Ishikawa (cell line): ENCODE data around the gene FIBCD1.

Experiments used
- CEBPB ChIP-seq: IDR thresholded peaks from 2 replicates; pipeline ENCODE4 v1.6.1; 2012
- CREB1 ChIP-seq: IDR thresholded peaks from 2 replicates; pipeline ENCODE4 v1.6.1; 2012; ENCODE audit warnings: low read depth
- EGR1 ChIP-seq: IDR thresholded peaks from 2 replicates; pipeline ENCODE4 v1.6.1; 2012
- EP300 ChIP-seq: IDR thresholded peaks from 2 replicates; pipeline ENCODE4 v1.6.1; 2012; ENCODE audit warnings: borderline replicate concordance
- FOXM1 ChIP-seq: IDR thresholded peaks from 2 replicates; pipeline ENCODE4 v1.6.1; 2012; ENCODE audit warnings: low read depth, borderline replicate concordance
- NFIC ChIP-seq: IDR thresholded peaks from 2 replicates; pipeline ENCODE4 v1.6.1; 2012
- RAD21 ChIP-seq: IDR thresholded peaks from 2 replicates; pipeline ENCODE4 v1.6.1; 2012; ENCODE audit warnings: low read depth
- TAF1 ChIP-seq: IDR thresholded peaks from 2 replicates; pipeline ENCODE4 v1.6.1; 2012; ENCODE audit warnings: low read depth, mild to moderate bottlenecking
- TCF12 ChIP-seq: IDR thresholded peaks from 2 replicates; pipeline ENCODE4 v1.6.1; 2012; ENCODE audit warnings: low read depth
- TEAD4 ChIP-seq: IDR thresholded peaks from 2 replicates; pipeline ENCODE4 v1.6.1; 2012
- YY1 ChIP-seq: IDR thresholded peaks from 2 replicates; pipeline ENCODE4 v1.6.1; 2012; ENCODE audit warnings: low read depth
- ZBTB7A ChIP-seq: IDR thresholded peaks from 2 replicates; pipeline ENCODE4 v1.6.1; 2012; ENCODE audit warnings: low read depth
- TF ChIP-seq, protein P1 (sequence below): IDR thresholded peaks from 2 replicates; pipeline ENCODE4 v1.6.1; 2012; ENCODE audit warnings: low read depth, mild to moderate bottlenecking
- TF ChIP-seq, protein P2 (sequence below): IDR thresholded peaks from 2 replicates; pipeline ENCODE4 v1.6.1; 2012
- TF ChIP-seq, protein P3 (sequence below): IDR thresholded peaks from 2 replicates; pipeline ENCODE4 v1.6.1; 2012

The FIBCD1 gene

DNA sequence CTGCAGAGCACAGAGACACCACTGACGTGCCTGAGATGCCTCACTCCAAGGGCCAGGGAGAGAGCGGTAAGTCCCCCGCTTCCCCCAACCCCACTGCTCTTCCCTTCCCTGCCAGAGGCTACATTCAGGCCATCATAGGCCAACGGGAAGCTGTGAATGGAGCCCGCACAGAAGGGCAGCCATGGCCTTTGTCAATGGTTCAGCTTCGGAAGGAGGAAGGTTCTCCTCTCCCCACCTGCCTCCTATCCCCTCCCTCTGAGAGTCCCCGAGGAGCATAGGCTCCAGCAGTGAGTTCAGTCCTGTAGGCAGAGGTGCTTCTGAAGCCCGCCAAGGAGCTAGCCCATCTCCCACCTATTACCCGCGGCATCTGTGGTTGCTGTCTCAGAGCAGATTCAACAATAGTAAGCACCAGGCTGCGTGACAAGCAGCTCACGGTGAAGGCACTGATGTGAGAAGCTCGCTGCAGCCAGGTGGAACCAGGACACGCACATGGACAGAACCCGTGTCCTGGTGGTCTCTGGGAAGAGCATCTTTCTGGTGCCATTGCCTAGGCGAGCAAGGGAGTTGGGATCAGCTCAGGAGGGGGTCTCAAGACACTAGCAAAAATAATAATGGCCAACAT, 58.3 kb downstream of the FIBCD1 start:
- TF ChIP-seq TEAD4 (no peak), ZBTB7A (no peak), EGR1 (no peak), TAF1 (no peak), TCF12 (no peak), NFIC (no peak), YY1 (no peak), EP300 (no peak)
- TF ChIP-seq, protein P1, sequence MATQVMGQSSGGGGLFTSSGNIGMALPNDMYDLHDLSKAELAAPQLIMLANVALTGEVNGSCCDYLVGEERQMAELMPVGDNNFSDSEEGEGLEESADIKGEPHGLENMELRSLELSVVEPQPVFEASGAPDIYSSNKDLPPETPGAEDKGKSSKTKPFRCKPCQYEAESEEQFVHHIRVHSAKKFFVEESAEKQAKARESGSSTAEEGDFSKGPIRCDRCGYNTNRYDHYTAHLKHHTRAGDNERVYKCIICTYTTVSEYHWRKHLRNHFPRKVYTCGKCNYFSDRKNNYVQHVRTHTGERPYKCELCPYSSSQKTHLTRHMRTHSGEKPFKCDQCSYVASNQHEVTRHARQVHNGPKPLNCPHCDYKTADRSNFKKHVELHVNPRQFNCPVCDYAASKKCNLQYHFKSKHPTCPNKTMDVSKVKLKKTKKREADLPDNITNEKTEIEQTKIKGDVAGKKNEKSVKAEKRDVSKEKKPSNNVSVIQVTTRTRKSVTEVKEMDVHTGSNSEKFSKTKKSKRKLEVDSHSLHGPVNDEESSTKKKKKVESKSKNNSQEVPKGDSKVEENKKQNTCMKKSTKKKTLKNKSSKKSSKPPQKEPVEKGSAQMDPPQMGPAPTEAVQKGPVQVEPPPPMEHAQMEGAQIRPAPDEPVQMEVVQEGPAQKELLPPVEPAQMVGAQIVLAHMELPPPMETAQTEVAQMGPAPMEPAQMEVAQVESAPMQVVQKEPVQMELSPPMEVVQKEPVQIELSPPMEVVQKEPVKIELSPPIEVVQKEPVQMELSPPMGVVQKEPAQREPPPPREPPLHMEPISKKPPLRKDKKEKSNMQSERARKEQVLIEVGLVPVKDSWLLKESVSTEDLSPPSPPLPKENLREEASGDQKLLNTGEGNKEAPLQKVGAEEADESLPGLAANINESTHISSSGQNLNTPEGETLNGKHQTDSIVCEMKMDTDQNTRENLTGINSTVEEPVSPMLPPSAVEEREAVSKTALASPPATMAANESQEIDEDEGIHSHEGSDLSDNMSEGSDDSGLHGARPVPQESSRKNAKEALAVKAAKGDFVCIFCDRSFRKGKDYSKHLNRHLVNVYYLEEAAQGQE, result no peak
- TF ChIP-seq, protein P2, sequence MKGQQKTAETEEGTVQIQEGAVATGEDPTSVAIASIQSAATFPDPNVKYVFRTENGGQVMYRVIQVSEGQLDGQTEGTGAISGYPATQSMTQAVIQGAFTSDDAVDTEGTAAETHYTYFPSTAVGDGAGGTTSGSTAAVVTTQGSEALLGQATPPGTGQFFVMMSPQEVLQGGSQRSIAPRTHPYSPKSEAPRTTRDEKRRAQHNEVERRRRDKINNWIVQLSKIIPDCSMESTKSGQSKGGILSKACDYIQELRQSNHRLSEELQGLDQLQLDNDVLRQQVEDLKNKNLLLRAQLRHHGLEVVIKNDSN, result no peak

DNA sequence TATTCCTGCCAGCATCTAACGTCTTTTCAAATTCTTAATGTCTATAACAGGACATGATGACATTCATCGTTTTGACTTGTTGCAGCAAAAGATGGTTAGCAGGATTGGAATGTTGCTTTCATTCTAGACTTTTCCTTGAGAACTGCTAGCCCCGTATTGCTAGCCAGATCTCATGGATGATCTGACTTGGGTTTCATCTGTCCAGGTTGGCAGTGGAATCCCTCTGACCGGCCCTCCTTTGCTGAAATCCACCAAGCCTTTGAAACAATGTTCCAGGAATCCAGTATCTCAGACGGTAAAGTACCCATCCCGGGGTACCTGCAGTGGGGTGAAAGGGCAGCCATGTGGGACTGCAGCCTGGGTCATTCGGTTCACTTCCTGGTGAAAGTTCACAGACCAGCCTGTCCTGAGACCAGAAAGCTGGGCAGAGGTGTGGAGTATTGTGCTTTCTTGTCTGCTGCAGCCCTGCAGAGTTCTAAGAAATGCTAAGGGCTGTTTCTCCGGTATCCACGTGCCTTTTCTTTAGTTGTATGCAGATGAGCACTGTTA, 59.1 kb downstream of the FIBCD1 start:
- TF ChIP-seq, protein P1, result no peak
- no peak for TF ChIP-seq TCF12
- no peak for TF ChIP-seq TEAD4
- TF ChIP-seq, protein P3, sequence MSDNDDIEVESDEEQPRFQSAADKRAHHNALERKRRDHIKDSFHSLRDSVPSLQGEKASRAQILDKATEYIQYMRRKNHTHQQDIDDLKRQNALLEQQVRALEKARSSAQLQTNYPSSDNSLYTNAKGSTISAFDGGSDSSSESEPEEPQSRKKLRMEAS, result no peak
- no peak for TF ChIP-seq CREB1
- TF ChIP-seq, protein P2, result no peak
- no peak for TF ChIP-seq EGR1
- no peak for TF ChIP-seq CEBPB
- no peak for TF ChIP-seq ZBTB7A
- TF ChIP-seq FOXM1, result no peak
- no peak for TF ChIP-seq RAD21
- no peak for TF ChIP-seq TAF1
- no peak for TF ChIP-seq NFIC
- no peak for TF ChIP-seq YY1

DNA sequence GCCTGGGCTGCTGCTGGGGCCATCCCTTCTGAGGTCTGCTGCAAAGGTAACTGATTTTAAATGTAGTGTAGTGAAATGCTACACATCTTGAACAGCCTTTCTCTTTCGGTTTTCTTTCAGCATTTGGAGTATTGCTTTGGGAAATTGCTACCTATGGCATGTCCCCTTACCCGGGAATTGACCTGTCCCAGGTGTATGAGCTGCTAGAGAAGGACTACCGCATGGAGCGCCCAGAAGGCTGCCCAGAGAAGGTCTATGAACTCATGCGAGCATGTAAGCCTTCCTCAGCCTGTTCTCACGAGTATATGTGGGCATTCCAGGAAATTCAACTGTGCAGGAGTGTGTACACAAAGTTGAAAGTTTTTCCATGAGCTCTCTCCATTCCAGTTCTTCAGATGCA, 60.8 kb downstream of the FIBCD1 start:
- TF ChIP-seq ZBTB7A (no peak), RAD21 (no peak), CEBPB (no peak), YY1 (no peak), EP300 (no peak), NFIC (no peak), TCF12 (no peak), TEAD4 (no peak), EGR1 (no peak), FOXM1 (no peak)
- TF ChIP-seq, protein P2, result no peak
- TF ChIP-seq, protein P1, result no peak
- TF ChIP-seq, protein P3, result no peak

DNA sequence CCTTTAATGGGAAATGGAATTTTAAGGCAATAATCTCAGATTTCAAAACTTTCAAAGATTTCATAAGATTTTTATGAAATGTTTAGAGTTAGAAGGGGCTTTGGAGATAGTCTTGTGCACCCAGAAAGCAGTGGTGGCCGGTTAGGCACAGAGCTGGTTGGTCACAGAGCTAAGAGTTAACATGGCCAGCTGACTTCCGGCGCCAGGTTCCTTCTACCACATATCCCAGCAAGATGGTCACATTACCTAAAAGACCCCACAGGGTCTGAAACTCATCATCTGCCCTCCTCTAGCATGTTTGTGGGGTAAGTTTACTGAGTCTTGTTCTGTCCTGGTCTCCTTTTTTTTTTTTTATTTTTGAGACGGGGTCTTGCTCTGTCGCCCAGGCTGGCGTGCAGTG, 61.7 kb downstream of the FIBCD1 start:
- TF ChIP-seq CEBPB, result no peak
- TF ChIP-seq EGR1, result no peak
- no peak for TF ChIP-seq EP300
- no peak for TF ChIP-seq ZBTB7A
- TF ChIP-seq RAD21, result no peak
- no peak for TF ChIP-seq NFIC
- no peak for TF ChIP-seq FOXM1
- TF ChIP-seq, protein P3, result no peak
- TF ChIP-seq YY1, result no peak
- TF ChIP-seq TEAD4, result no peak
- no peak for TF ChIP-seq CREB1
- TF ChIP-seq, protein P2, result no peak
- no peak for TF ChIP-seq TAF1
